HepG2 (cell line): ENCODE data around the gene AGMO. TPM values are rescaled to one million over a fixed set of nuclear protein-coding genes. Genes with fewer than 3 reads are reported as not detected.

Experiments
- ATAC-seq: fragments of 200-7000 bp; cut with Tn5 transposase; 3 replicates; pipeline ENCODE4 v1.9.1; 2020; ENCODE audit warnings: mild to moderate bottlenecking, moderate library complexity
- BruUV-seq: library from RNA; stranded (reverse); fragments of 400-500 nt; replicated peaks from 2 replicates; lab custom pipeline; 2021; lab: Mats Ljungman, UMichigan
- CTCF ChIA-PET: fragments of 300-600 bp; formaldehyde crosslinking; extraction: SDS; loops from one replicate; lab custom pipeline; 2021; ENCODE audit warnings: low total read pairs, inconsistent platforms, low intra/inter-chr PET ratio; lab: Yijun Ruan, JAX
- POLR2A ChIA-PET: fragments of 350-600 bp; sonication (Branson Sonifier 250); formaldehyde crosslinking; loops from one replicate; lab custom pipeline; 2020; ENCODE audit warnings: antibody characterized with exemption, inconsistent platforms; lab: Yijun Ruan, JAX
- DNase-seq: peaks from one replicate; pipeline ENCODE4 v3.0.0-alpha.2; 2015; ENCODE audit warnings: low spot score
- FAIRE-seq: peaks from 3 replicates; lab custom pipeline; 2011; peaks lifted over from hg19 to GRCh38; lab: Jason Lieb, UNC
- H2AFZ ChIP-seq: one replicate; pipeline ENCODE4 v1.6.1; 2011; ENCODE audit warnings: low read length, inconsistent platforms
- H3K27ac ChIP-seq: fragments of 300-600 bp; 3 replicates; pipeline ENCODE4 v1.8.0; 2011; ENCODE audit warnings: mixed run types, mild to moderate bottlenecking, mixed read lengths, low read length, inconsistent platforms; ENCODE audit not compliant: insufficient read depth; ENCODE audit errors: extremely low read length
- H3K27me3 ChIP-seq, 2 experiments: fragments of 200-600 bp in 1 of 2; 2 replicates in 1 of 2; 3 replicates in 1 of 2; pipeline versions ENCODE4 v1.6.0 to v1.8.0; 2011; ENCODE audit warnings: low read length in 2 of 2, mild to moderate bottlenecking in 2 of 2, moderate library complexity in 2 of 2, inconsistent platforms in 1 of 2; ENCODE audit not compliant: insufficient read depth in 2 of 2, control insufficient read depth in 1 of 2
- H3K36me3 ChIP-seq, 2 experiments: fragments of 200-600 bp in 1 of 2; replicated peaks in 1 of 2; 2 replicates in 1 of 2; 3 replicates in 1 of 2; pipeline versions ENCODE4 v1.5.1 to v1.8.0; 2011; ENCODE audit warnings: low read length in 2 of 2, inconsistent platforms in 1 of 2; ENCODE audit not compliant: insufficient read depth in 2 of 2, control insufficient read depth in 1 of 2
- H3K4me1 ChIP-seq: 2 replicates; pipeline ENCODE4 v1.5.1; 2012; ENCODE audit warnings: low read length, inconsistent platforms; ENCODE audit not compliant: insufficient read depth
- H3K4me2 ChIP-seq: 2 replicates; pipeline ENCODE4 v1.6.0; 2011; ENCODE audit warnings: low read depth, low read length, inconsistent platforms
- H3K4me3 ChIP-seq, 3 experiments: fragments of 200-600 bp in 1 of 3; sonication (generic), shearing (Covaris generic) in 1 of 3; replicated peaks in 1 of 3; 2 replicates each; pipeline ENCODE4 v1.5.1; 2011 to 2016; ENCODE audit warnings: low read length in 3 of 3, inconsistent platforms in 2 of 3, low read depth in 2 of 3, mild to moderate bottlenecking in 2 of 3, control low read depth in 1 of 3, mixed read lengths in 1 of 3; ENCODE audit not compliant: insufficient read depth in 1 of 3
- H3K79me2 ChIP-seq: one replicate; pipeline ENCODE4 v1.6.1; 2011; ENCODE audit warnings: low read length, inconsistent platforms; ENCODE audit not compliant: insufficient read depth
- H3K9ac ChIP-seq: 2 replicates; pipeline ENCODE4 v1.6.0; 2011; ENCODE audit warnings: mild to moderate bottlenecking, low read depth, low read length, inconsistent platforms; ENCODE audit not compliant: insufficient read depth
- H3K9me3 ChIP-seq: 2 replicates; pipeline ENCODE4 v1.5.1; 2012; ENCODE audit warnings: mild to moderate bottlenecking, low read length
- H4K20me1 ChIP-seq: 2 replicates; pipeline ENCODE4 v1.6.0; 2011; ENCODE audit warnings: inconsistent platforms, mild to moderate bottlenecking, low read length, moderate library complexity; ENCODE audit not compliant: insufficient read depth
- ATF1 ChIP-seq: IDR thresholded peaks from 2 replicates; pipeline ENCODE4 v1.6.1; 2016; ENCODE audit warnings: mild to moderate bottlenecking, control low read depth
- GLI4 ChIP-seq: sonication (generic); formaldehyde crosslinking; IDR thresholded peaks from 2 replicates; pipeline ENCODE4 v1.5.1; 2020; ENCODE audit warnings: missing genetic modification reagents, mild to moderate bottlenecking, moderate library complexity, borderline replicate concordance
- HNRNPH1 ChIP-seq: fragments of 200-400 bp; formaldehyde crosslinking; optimal IDR thresholded peaks from 2 replicates; pipeline ENCODE3; 2017; ENCODE audit warnings: mild to moderate bottlenecking, low read depth, low read length
- KDM2A ChIP-seq: sonication (generic); formaldehyde crosslinking; IDR thresholded peaks from 2 replicates; pipeline ENCODE4 v1.4.0; 2020; ENCODE audit warnings: low read depth, missing genetic modification reagents, borderline replicate concordance
- KLF15 ChIP-seq: sonication (generic); formaldehyde crosslinking; IDR thresholded peaks from 2 replicates; pipeline ENCODE4 v1.8.1; 2023; ENCODE audit warnings: borderline replicate concordance, mild to moderate bottlenecking, inconsistent platforms, missing genetic modification reagents, mixed read lengths
- MZF1 ChIP-seq: sonication (generic); formaldehyde crosslinking; IDR thresholded peaks from 2 replicates; pipeline ENCODE4 v1.8.1; 2023; ENCODE audit warnings: mild to moderate bottlenecking, missing genetic modification reagents, borderline replicate concordance
- NFE2 ChIP-seq: sonication (generic); formaldehyde crosslinking; IDR thresholded peaks from 2 replicates; pipeline ENCODE4 v1.4.0; 2020; ENCODE audit warnings: missing genetic modification reagents
- PHF8 ChIP-seq: sonication (generic); formaldehyde crosslinking; IDR thresholded peaks from 2 replicates; pipeline ENCODE4 v1.5.0; 2020; ENCODE audit warnings: missing genetic modification reagents
- PRPF4 ChIP-seq: fragments of 200-400 bp; formaldehyde crosslinking; IDR thresholded peaks from 2 replicates; pipeline ENCODE4 v1.6.1; 2016; ENCODE audit warnings: low read length, low read depth; ENCODE audit not compliant: poor library complexity, severe bottlenecking
- SP140L ChIP-seq: sonication (generic); formaldehyde crosslinking; IDR thresholded peaks from 2 replicates; pipeline ENCODE4 v1.4.0; 2020; ENCODE audit warnings: missing genetic modification reagents, borderline replicate concordance
- TAF1 ChIP-seq: sonication (generic); formaldehyde crosslinking; IDR thresholded peaks from 2 replicates; pipeline ENCODE4 v1.4.0; 2020; ENCODE audit warnings: missing genetic modification reagents
- THAP11 ChIP-seq: IDR thresholded peaks from 2 replicates; pipeline ENCODE4 v1.6.1; 2016; ENCODE audit warnings: missing biosample characterization, missing genetic modification reagents
- ZNF160 ChIP-seq: sonication (generic); formaldehyde crosslinking; IDR thresholded peaks from 2 replicates; pipeline ENCODE4 v1.8.0; 2022; ENCODE audit warnings: mild to moderate bottlenecking, inconsistent platforms, missing genetic modification reagents
- ZNF543 ChIP-seq: sonication (generic); formaldehyde crosslinking; IDR thresholded peaks from 2 replicates; pipeline ENCODE4 v1.4.0; 2020; ENCODE audit warnings: mild to moderate bottlenecking, missing genetic modification reagents
- WGBS: methylation state at CpG from one replicate; pipeline ENCODE4 v1.1.6; 2017; ENCODE audit warnings: low lambda C conversion rate; 5-methylcytosine and 5-hydroxymethylcytosine counted together
- in situ Hi-C: cut with HindIII; loops from 2 replicates; pipeline ENCODE4 v1.10.0; 2017; ENCODE audit warnings: low pct_unique_long_range_greater_than_20kb; ENCODE audit not compliant: extremely low pct_ligation_motif_present
- intact Hi-C: fragments of 100-400 bp; cut with micrococcal nuclease; formaldehyde crosslinking; loops from one replicate; pipeline ENCODE4 v1.10.0; 2022; ENCODE audit not compliant: unreplicated experiment
- polyA plus RNA-seq, 8 experiments: library from polyadenylated mRNA; depleted of rRNA in 3 of 8; stranded (reverse) in 7 of 8; unstranded in 1 of 8; fragments of >200 nt; fragmentation: Illumina TruSeq in 4 of 8; extraction: Trizol in 4 of 8; gene quantifications; 2 replicates each; pipeline versions ENCODE4 v1.2.1 to v1.2.3, GENCODE V29; 2011 to 2016; ENCODE audit warnings: low read depth in 4 of 8, missing spikeins in 1 of 8, mixed read lengths in 1 of 8; ENCODE audit not compliant: insufficient read depth in 1 of 8
- total RNA-seq, 5 experiments: library from RNA; depleted of rRNA; stranded (reverse); fragments of >200 nt; fragmentation: Illumina TruSeq; extraction: Trizol; gene quantifications; 2 replicates each; pipeline ENCODE4 v1.2.3, GENCODE V29; 2016; ENCODE audit warnings: low read depth in 1 of 5
- TF ChIP-seq, protein P1 (sequence below): sonication (generic); formaldehyde crosslinking; conservative IDR thresholded peaks from 2 replicates; pipeline ENCODE4 v1.4.0; 2020; ENCODE audit warnings: missing genetic modification reagents
- TF ChIP-seq, protein P2 (sequence below): sonication (generic); formaldehyde crosslinking; IDR thresholded peaks from 2 replicates; pipeline ENCODE4 v1.9.0; 2022; ENCODE audit warnings: low read depth, missing genetic modification reagents
- TF ChIP-seq, protein P3 (sequence below): IDR thresholded peaks from 2 replicates; pipeline ENCODE4 v1.6.1; 2016; ENCODE audit warnings: low read depth, missing genetic modification reagents, missing compliant biosample characterization

AGMO gene
- total and polyA plus RNA-seq, 2 of the 13 experiments (the other 11 are each of a cell fraction or from before 2014, with no cell fraction given): 0.22 to 0.50 TPM

DNA sequence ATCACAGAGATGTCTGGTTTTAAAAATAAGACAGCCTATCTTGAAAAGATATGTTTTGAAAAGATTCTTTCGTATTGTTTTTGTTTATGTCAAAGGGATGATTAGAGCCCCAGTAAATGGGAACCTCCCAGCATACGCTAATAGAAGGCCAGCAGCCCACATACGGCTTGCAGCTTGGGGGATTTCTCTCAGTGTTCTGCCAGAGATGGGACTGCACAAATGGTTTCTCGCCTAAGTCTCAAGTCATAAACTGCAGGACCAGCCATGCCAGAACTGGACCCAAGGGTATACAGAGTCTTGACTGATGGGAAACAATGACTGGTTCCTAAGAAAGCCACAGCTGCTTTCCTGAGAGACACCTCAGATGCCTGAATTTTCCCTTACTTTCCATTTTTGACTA, 352.4 kb downstream of the AGMO start:
- intact Hi-C loops: no loop called here
- no peak overlapping the region for H3K4me2 ChIP-seq
- ChIA-PET POLR2A (no interaction called here), CTCF (no interaction called here)
- no peaks in the 10 kb centered on the region for H3K79me2 ChIP-seq
- in situ Hi-C loops: no loop called here
- WGBS: 55% methylated on average over 4 of the region's 4 CpGs
- peaks cover 62% of the 10 kb centered on the region for H3K9me3 ChIP-seq
- DNase-seq (no peak), FAIRE-seq (no peak), ATAC-seq (no peak)
- H4K20me1 ChIP-seq: no peaks in the 10 kb centered on the region
- H3K4me1 ChIP-seq: no peaks in the 10 kb centered on the region
- no peak overlapping the region for H3K27ac ChIP-seq
- no peaks in the 10 kb centered on the region for H3K27me3 ChIP-seq
- H2AFZ ChIP-seq: no peak overlapping the region
- no peak overlapping the region for H3K9ac ChIP-seq
- H3K4me3 ChIP-seq: no peak overlapping the region
- BruUV-seq: no TSS peak
- H3K36me3 ChIP-seq: no peaks in the 10 kb centered on the region
- no peak for TF ChIP-seq PHF8 (CRISPR knock-in tag)
- TF ChIP-seq KLF15 (CRISPR knock-in tag): no peak
- no peak for TF ChIP-seq ZNF543 (CRISPR knock-in tag)
- TF ChIP-seq KDM2A (CRISPR knock-in tag): no peak
- TF ChIP-seq GLI4 (CRISPR knock-in tag): no peak
- TF ChIP-seq, protein P1, sequence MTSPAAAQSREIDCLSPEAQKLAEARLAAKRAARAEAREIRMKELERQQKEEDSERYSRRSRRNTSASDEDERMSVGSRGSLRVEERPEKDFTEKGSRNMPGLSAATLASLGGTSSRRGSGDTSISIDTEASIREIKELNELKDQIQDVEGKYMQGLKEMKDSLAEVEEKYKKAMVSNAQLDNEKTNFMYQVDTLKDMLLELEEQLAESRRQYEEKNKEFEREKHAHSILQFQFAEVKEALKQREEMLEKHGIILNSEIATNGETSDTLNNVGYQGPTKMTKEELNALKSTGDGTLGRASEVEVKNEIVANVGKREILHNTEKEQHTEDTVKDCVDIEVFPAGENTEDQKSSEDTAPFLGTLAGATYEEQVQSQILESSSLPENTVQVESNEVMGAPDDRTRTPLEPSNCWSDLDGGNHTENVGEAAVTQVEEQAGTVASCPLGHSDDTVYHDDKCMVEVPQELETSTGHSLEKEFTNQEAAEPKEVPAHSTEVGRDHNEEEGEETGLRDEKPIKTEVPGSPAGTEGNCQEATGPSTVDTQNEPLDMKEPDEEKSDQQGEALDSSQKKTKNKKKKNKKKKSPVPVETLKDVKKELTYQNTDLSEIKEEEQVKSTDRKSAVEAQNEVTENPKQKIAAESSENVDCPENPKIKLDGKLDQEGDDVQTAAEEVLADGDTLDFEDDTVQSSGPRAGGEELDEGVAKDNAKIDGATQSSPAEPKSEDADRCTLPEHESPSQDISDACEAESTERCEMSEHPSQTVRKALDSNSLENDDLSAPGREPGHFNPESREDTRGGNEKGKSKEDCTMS: no peak
- TF ChIP-seq, protein P2, sequence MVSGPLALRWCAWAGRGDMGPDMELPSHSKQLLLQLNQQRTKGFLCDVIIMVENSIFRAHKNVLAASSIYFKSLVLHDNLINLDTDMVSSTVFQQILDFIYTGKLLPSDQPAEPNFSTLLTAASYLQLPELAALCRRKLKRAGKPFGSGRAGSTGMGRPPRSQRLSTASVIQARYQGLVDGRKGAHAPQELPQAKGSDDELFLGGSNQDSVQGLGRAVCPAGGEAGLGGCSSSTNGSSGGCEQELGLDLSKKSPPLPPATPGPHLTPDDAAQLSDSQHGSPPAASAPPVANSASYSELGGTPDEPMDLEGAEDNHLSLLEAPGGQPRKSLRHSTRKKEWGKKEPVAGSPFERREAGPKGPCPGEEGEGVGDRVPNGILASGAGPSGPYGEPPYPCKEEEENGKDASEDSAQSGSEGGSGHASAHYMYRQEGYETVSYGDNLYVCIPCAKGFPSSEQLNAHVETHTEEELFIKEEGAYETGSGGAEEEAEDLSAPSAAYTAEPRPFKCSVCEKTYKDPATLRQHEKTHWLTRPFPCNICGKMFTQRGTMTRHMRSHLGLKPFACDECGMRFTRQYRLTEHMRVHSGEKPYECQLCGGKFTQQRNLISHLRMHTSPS: no peak
- TF ChIP-seq HNRNPH1: no peak
- no peak for TF ChIP-seq ATF1 (CRISPR knock-in tag)
- no peak for TF ChIP-seq ZNF160
- no peak for TF ChIP-seq TAF1
- no peak for TF ChIP-seq THAP11 (CRISPR knock-in tag)
- no peak for TF ChIP-seq SP140L (CRISPR knock-in tag)
- no peak for TF ChIP-seq PRPF4
- TF ChIP-seq, protein P3, sequence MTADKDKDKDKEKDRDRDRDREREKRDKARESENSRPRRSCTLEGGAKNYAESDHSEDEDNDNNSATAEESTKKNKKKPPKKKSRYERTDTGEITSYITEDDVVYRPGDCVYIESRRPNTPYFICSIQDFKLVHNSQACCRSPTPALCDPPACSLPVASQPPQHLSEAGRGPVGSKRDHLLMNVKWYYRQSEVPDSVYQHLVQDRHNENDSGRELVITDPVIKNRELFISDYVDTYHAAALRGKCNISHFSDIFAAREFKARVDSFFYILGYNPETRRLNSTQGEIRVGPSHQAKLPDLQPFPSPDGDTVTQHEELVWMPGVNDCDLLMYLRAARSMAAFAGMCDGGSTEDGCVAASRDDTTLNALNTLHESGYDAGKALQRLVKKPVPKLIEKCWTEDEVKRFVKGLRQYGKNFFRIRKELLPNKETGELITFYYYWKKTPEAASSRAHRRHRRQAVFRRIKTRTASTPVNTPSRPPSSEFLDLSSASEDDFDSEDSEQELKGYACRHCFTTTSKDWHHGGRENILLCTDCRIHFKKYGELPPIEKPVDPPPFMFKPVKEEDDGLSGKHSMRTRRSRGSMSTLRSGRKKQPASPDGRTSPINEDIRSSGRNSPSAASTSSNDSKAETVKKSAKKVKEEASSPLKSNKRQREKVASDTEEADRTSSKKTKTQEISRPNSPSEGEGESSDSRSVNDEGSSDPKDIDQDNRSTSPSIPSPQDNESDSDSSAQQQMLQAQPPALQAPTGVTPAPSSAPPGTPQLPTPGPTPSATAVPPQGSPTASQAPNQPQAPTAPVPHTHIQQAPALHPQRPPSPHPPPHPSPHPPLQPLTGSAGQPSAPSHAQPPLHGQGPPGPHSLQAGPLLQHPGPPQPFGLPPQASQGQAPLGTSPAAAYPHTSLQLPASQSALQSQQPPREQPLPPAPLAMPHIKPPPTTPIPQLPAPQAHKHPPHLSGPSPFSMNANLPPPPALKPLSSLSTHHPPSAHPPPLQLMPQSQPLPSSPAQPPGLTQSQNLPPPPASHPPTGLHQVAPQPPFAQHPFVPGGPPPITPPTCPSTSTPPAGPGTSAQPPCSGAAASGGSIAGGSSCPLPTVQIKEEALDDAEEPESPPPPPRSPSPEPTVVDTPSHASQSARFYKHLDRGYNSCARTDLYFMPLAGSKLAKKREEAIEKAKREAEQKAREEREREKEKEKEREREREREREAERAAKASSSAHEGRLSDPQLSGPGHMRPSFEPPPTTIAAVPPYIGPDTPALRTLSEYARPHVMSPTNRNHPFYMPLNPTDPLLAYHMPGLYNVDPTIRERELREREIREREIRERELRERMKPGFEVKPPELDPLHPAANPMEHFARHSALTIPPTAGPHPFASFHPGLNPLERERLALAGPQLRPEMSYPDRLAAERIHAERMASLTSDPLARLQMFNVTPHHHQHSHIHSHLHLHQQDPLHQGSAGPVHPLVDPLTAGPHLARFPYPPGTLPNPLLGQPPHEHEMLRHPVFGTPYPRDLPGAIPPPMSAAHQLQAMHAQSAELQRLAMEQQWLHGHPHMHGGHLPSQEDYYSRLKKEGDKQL (CRISPR knock-in tag): no peak
- no peak for TF ChIP-seq MZF1
- TF ChIP-seq NFE2 (CRISPR knock-in tag): no peak
